ENCODE results near the gene PLAC1. TPM values are rescaled to one million over a fixed set of nuclear protein-coding genes. Genes with fewer than 3 reads are reported as not detected.

The PLAC1 gene
- total RNA-seq, 3 donors from 2014 or later (not counting 1 experiment from before 2014, with no cell fraction given): not detected

- Mint-ChIP-seq H3K4me1 (no peaks in the 10 kb centered on the region), H3K27ac (no peak overlapping the region), H3K4me3 (no peak overlapping the region), H3K36me3 (no peaks in the 10 kb centered on the region), H3K9me3 (peaks cover 0 to 2% of the 10 kb centered on the region in 2 donors), H3K27me3 (ENCODE audit: low read depth in 2 of 2) (peaks cover 16 to 62% of the 10 kb centered on the region in 2 donors)
- ATAC-seq (no peak), DNase-seq (no peak)
- intact Hi-C loops (cut with micrococcal nuclease): no loop called here
- no peaks in the 10 kb centered on the region for H3K9me3 ChIP-seq (ENCODE audit: control insufficient read depth, insufficient read depth, low read length)
- no peak overlapping the region for H3K27ac ChIP-seq (ENCODE audit: low read length)
- no CpG with 5 or more reads among the region's 1 CpG for WGBS (ENCODE audit: insufficient coverage)
- H3K4me3 ChIP-seq (ENCODE audit: low read length): no peak overlapping the region
- H3K27me3 ChIP-seq (ENCODE audit: control insufficient read depth, insufficient read depth, low read length): no peaks in the 10 kb centered on the region
- no peaks in the 10 kb centered on the region for H3K4me1 ChIP-seq (ENCODE audit: control insufficient read depth, insufficient read depth, low read length)
- no peaks in the 10 kb centered on the region for H3K36me3 ChIP-seq (ENCODE audit: control insufficient read depth, insufficient read depth, low read length)
- TF ChIP-seq CTCF (IDR thresholded peaks at IDR 0.05): no peak
These were observed 57.0 kb downstream of the PLAC1 start for GRCh38 chrX:134601240-134601765.

GRCh38 chrX:134600714-134601113 lies 57.6 kb downstream of the PLAC1 start:
- Mint-ChIP-seq H3K36me3 (no peaks in the 10 kb centered on the region), H3K9me3 (peaks cover 0 to 2% of the 10 kb centered on the region in 2 donors), H3K4me1 (no peaks in the 10 kb centered on the region), H3K4me3 (no peak overlapping the region), H3K27me3 (ENCODE audit: low read depth in 2 of 2) (peaks cover 16 to 65% of the 10 kb centered on the region in 2 donors), H3K27ac (no peak overlapping the region)
- Histone ChIP-seq H3K36me3 (ENCODE audit: control insufficient read depth, insufficient read depth, low read length) (no peaks in the 10 kb centered on the region), H3K27ac (ENCODE audit: low read length) (no peak overlapping the region), H3K9me3 (ENCODE audit: control insufficient read depth, insufficient read depth, low read length) (no peaks in the 10 kb centered on the region), H3K4me3 (ENCODE audit: low read length) (no peak overlapping the region), H3K4me1 (ENCODE audit: control insufficient read depth, insufficient read depth, low read length) (no peaks in the 10 kb centered on the region), H3K27me3 (ENCODE audit: control insufficient read depth, insufficient read depth, low read length) (no peaks in the 10 kb centered on the region)
- TF ChIP-seq CTCF (IDR thresholded peaks at IDR 0.05): no peak
- DNase-seq (no peak), ATAC-seq (no peak)
- intact Hi-C loops (cut with micrococcal nuclease): no loop called here
- 0% methylated on average over 1 of the region's 2 CpGs for WGBS (ENCODE audit: insufficient coverage)

DNA sequence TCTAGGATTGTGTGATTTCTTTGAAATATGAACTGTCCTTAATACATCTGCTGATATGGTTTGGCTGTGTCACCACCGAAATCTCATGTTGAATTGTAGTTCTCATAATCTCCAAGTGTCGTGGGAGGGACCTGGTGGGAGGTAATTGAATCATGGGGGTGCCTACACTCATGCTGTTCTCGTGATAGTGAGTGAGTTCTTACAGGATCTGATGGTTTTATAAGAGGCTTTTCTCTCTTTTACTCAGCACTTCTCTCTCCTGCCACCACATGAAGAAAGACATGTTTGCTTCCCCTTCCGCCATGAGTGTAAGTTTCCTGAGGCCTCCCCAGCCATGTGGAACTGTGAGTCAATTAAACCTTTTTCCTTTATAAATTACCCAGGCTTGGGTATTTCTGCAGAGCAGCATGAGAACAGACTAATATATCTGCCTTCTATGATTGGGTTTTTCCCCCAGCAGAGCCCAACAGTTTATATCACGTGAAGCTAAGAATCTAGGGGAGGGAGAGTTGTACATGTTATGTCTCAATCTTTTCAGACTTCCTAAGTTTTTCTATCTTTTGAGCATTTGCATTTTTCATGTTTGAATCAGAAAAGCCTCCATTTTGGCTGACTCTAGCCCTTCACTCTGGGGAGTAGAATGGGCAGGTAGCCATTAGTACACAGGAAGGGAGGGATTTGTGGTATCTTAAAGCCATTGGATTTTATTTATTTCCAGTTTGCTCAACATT lies 58.9 kb downstream of the PLAC1 start:
- Mint-ChIP-seq H3K4me1 (no peaks in the 10 kb centered on the region), H3K36me3 (no peaks in the 10 kb centered on the region), H3K27ac (no peak overlapping the region), H3K4me3 (no peak overlapping the region), H3K27me3 (ENCODE audit: low read depth in 2 of 2) (peaks cover 20 to 70% of the 10 kb centered on the region in 2 donors), H3K9me3 (peaks cover 0 to 2% of the 10 kb centered on the region in 2 donors)
- no peak for TF ChIP-seq CTCF (IDR thresholded peaks at IDR 0.05)
- no peaks in the 10 kb centered on the region for H3K4me1 ChIP-seq (ENCODE audit: control insufficient read depth, insufficient read depth, low read length)
- ATAC-seq (no peak), DNase-seq (no peak)
- 75% methylated on average over 1 of the region's 5 CpGs for WGBS (ENCODE audit: insufficient coverage)
- no peaks in the 10 kb centered on the region for H3K9me3 ChIP-seq (ENCODE audit: control insufficient read depth, insufficient read depth, low read length)
- intact Hi-C loops (cut with micrococcal nuclease): no loop called here
- no peak overlapping the region for H3K27ac ChIP-seq (ENCODE audit: low read length)
- no peak overlapping the region for H3K4me3 ChIP-seq (ENCODE audit: low read length)
- no peaks in the 10 kb centered on the region for H3K27me3 ChIP-seq (ENCODE audit: control insufficient read depth, insufficient read depth, low read length)
- no peaks in the 10 kb centered on the region for H3K36me3 ChIP-seq (ENCODE audit: control insufficient read depth, insufficient read depth, low read length)

GRCh38 chrX:134592303-134592702 lies 66.0 kb downstream of the PLAC1 start:
- Histone ChIP-seq H3K4me3 (ENCODE audit: low read length) (no peak overlapping the region), H3K27ac (ENCODE audit: low read length) (no peak overlapping the region), H3K36me3 (ENCODE audit: control insufficient read depth, insufficient read depth, low read length) (no peaks in the 10 kb centered on the region), H3K27me3 (ENCODE audit: control insufficient read depth, insufficient read depth, low read length) (no peaks in the 10 kb centered on the region), H3K4me1 (ENCODE audit: control insufficient read depth, insufficient read depth, low read length) (peaks cover 3% of the 10 kb centered on the region), H3K9me3 (ENCODE audit: control insufficient read depth, insufficient read depth, low read length) (no peaks in the 10 kb centered on the region)
- no peak overlapping the region for H3K27ac Mint-ChIP-seq
- TF ChIP-seq CTCF (IDR thresholded peaks at IDR 0.05): no peak
- no peaks in the 10 kb centered on the region for H3K9me3 Mint-ChIP-seq
- no peak for ATAC-seq
- intact Hi-C loops (cut with micrococcal nuclease): no loop called here
- peaks cover 10 to 62% of the 10 kb centered on the region in 2 donors for H3K27me3 Mint-ChIP-seq (ENCODE audit: low read depth in 2 of 2)
- no peak for DNase-seq
- H3K4me3 Mint-ChIP-seq: no peak overlapping the region
- peaks cover 6 to 8% of the 10 kb centered on the region in 2 donors for H3K4me1 Mint-ChIP-seq
- H3K36me3 Mint-ChIP-seq: no peaks in the 10 kb centered on the region
